Activated CD4-positive, alpha-beta T cell treated with anti-CD3 and anti-CD28 coated beads for 1 hour (primary cell): Measurements from ENCODE around the gene C10orf105.
A peak's percentile ranks its signal among the peaks of the same experiment; 100 is the strongest.

Experiments used
- DNase-seq: peaks from one replicate; pipeline ENCODE4 v3.0.0-alpha.2; 2020

The C10orf105 gene

GRCh38 chr10:71697938-71698709 lies 21.5 kb downstream of the C10orf105 start:
- no peak for DNase-seq

GRCh38 chr10:71696628-71697326 lies 22.8 kb downstream of the C10orf105 start:
- peak; percentile 57 for DNase-seq

- DNase-seq: no peak
Observed at GRCh38 chr10:71695502-71696476, 23.8 kb downstream of the C10orf105 start.

GRCh38 chr10:71694567-71694968 lies 25.0 kb downstream of the C10orf105 start:
- no peak for DNase-seq

GRCh38 chr10:71694039-71694501 lies 25.5 kb downstream of the C10orf105 start:
- DNase-seq: no peak

GRCh38 chr10:71693377-71693776 lies 26.2 kb downstream of the C10orf105 start:
- DNase-seq: no peak

GRCh38 chr10:71692598-71693306 lies 26.8 kb downstream of the C10orf105 start:
- no peak for DNase-seq

- no peak for DNase-seq
Observed at GRCh38 chr10:71691405-71691804, 28.2 kb downstream of the C10orf105 start.

GRCh38 chr10:71690094-71690720 lies 29.4 kb downstream of the C10orf105 start:
- no peak for DNase-seq

- DNase-seq: no peak
Observed at GRCh38 chr10:71688256-71688655, 31.3 kb downstream of the C10orf105 start.

GRCh38 chr10:71687480-71687879 lies 32.1 kb downstream of the C10orf105 start:
- DNase-seq: no peak

- DNase-seq: no peak
Observed at GRCh38 chr10:71687077-71687476, 32.5 kb downstream of the C10orf105 start.

GRCh38 chr10:71685554-71686232 lies 33.9 kb downstream of the C10orf105 start:
- DNase-seq: no peak

- no peak for DNase-seq
Observed at GRCh38 chr10:71684356-71685173, 35.0 kb downstream of the C10orf105 start.

- DNase-seq: no peak
Observed at GRCh38 chr10:71683301-71683700, 36.3 kb downstream of the C10orf105 start.

- DNase-seq: no peak
Observed at GRCh38 chr10:71681977-71682376, 37.6 kb downstream of the C10orf105 start.

GRCh38 chr10:71679425-71679824 lies 40.2 kb downstream of the C10orf105 start:
- DNase-seq: no peak

GRCh38 chr10:71678057-71678805 lies 41.3 kb downstream of the C10orf105 start:
- no peak for DNase-seq

GRCh38 chr10:71677261-71677660 lies 42.3 kb downstream of the C10orf105 start:
- DNase-seq: no peak
